WTC11 (cell line): ENCODE measurements around the gene AMMECR1L. TPM values are rescaled to one million over a fixed set of nuclear protein-coding genes. Genes with fewer than 3 reads are reported as not detected.
"Not testable (repeated sequence)": the region's sequence is repeated elsewhere in the genome, so short reads cannot be mapped to it uniquely, and the experiment has no call there.

Experiments
- ATAC-seq: fragments of 200-7000 bp; cut with Tn5 transposase; 2 replicates; pipeline ENCODE4 v1.10.0; 2021; ENCODE audit warnings: mild to moderate bottlenecking, moderate library complexity
- CTCF ChIA-PET: fragments of 300-600 bp; sonication (Branson Sonifier 250); formaldehyde crosslinking; loops from one replicate; lab custom pipeline; 2021; ENCODE audit warnings: antibody characterized with exemption; lab: Charles Lee
- POLR2A ChIA-PET: fragments of 350-600 bp; sonication (Branson Sonifier 250); formaldehyde crosslinking; loops from one replicate; lab custom pipeline; 2021; ENCODE audit warnings: antibody characterized with exemption; lab: Charles Lee
- DNase-seq: peaks from one replicate; pipeline ENCODE4 v3.0.0; 2021; ENCODE audit warnings: low spot score
- H3K27ac Mint-ChIP-seq: 2 replicates; pipeline ENCODE4 v1.8.0; 2021; ENCODE audit warnings: mixed read lengths
- H3K27me3 Mint-ChIP-seq: 2 replicates; pipeline ENCODE4 v1.8.0; 2021; ENCODE audit warnings: low read depth, mild to moderate bottlenecking, moderate library complexity, mixed read lengths
- H3K36me3 Mint-ChIP-seq: 2 replicates; pipeline ENCODE4 v1.8.0; 2021; ENCODE audit warnings: mixed read lengths
- H3K4me1 Mint-ChIP-seq: 2 replicates; pipeline ENCODE4 v1.8.0; 2022; ENCODE audit warnings: mixed read lengths
- H3K4me3 Mint-ChIP-seq: 2 replicates; pipeline ENCODE4 v1.8.0; 2021; ENCODE audit warnings: mild to moderate bottlenecking, moderate library complexity, mixed read lengths
- H3K9me3 Mint-ChIP-seq: 2 replicates; pipeline ENCODE4 v1.8.0; 2021; ENCODE audit warnings: mixed read lengths
- ETV6 ChIP-seq: sonication (generic); formaldehyde crosslinking; IDR thresholded peaks from 2 replicates; pipeline ENCODE4 v1.8.1; 2022; ENCODE audit warnings: mild to moderate bottlenecking, missing genetic modification reagents
- FOXP1 ChIP-seq: sonication (generic); formaldehyde crosslinking; IDR thresholded peaks from 2 replicates; pipeline ENCODE4 v1.8.0; 2022; ENCODE audit warnings: missing genetic modification reagents, mild to moderate bottlenecking, moderate library complexity, borderline replicate concordance
- GABPB1 ChIP-seq: sonication (generic); formaldehyde crosslinking; IDR thresholded peaks from 2 replicates; pipeline ENCODE4 v1.8.1; 2023; ENCODE audit warnings: mild to moderate bottlenecking, missing genetic modification reagents
- GTF2I ChIP-seq: fragments of 250-450 bp; sonication (Bioruptor Pico); conservative IDR thresholded peaks from 2 replicates; pipeline ENCODE4 v1.4.0; 2021; ENCODE audit warnings: mild to moderate bottlenecking
- HMGA2 ChIP-seq: fragments of 250-450 bp; sonication (Bioruptor Pico); IDR thresholded peaks from 2 replicates; pipeline ENCODE4 v1.4.0; 2021; ENCODE audit warnings: mild to moderate bottlenecking, moderate library complexity
- IRF2 ChIP-seq: sonication (generic); formaldehyde crosslinking; IDR thresholded peaks from 2 replicates; pipeline ENCODE4 v1.8.0; 2022; ENCODE audit warnings: low read depth, missing genetic modification reagents, borderline replicate concordance
- JUN ChIP-seq: sonication (generic); formaldehyde crosslinking; IDR thresholded peaks from 2 replicates; pipeline ENCODE4 v1.8.0; 2023; ENCODE audit warnings: mild to moderate bottlenecking, missing genetic modification reagents
- MYBL2 ChIP-seq: sonication (generic); formaldehyde crosslinking; IDR thresholded peaks from 2 replicates; pipeline ENCODE4 v1.8.1; 2023; ENCODE audit warnings: mild to moderate bottlenecking, moderate library complexity, missing genetic modification reagents
- NFATC4 ChIP-seq: fragments of 250-450 bp; sonication (Bioruptor Pico); IDR thresholded peaks from 2 replicates; pipeline ENCODE4 v1.9.0; 2021; ENCODE audit warnings: mild to moderate bottlenecking
- NR1H2 ChIP-seq: sonication (generic); formaldehyde crosslinking; IDR thresholded peaks from 2 replicates; pipeline ENCODE4 v1.9.0; 2021; ENCODE audit warnings: mild to moderate bottlenecking, moderate library complexity, missing genetic modification reagents
- OVOL2 ChIP-seq: fragments of 250-450 bp; sonication (Bioruptor Pico); IDR thresholded peaks from 2 replicates; pipeline ENCODE4 v1.9.0; 2021; ENCODE audit warnings: mild to moderate bottlenecking, borderline replicate concordance
- PRRX2 ChIP-seq: fragments of 250-450 bp; sonication (Bioruptor Pico); IDR thresholded peaks from 2 replicates; pipeline ENCODE4 v1.8.0; 2021; ENCODE audit warnings: mild to moderate bottlenecking
- ZBTB21 ChIP-seq: sonication (generic); formaldehyde crosslinking; IDR thresholded peaks from 2 replicates; pipeline ENCODE4 v1.8.1; 2023; ENCODE audit warnings: mild to moderate bottlenecking, missing genetic modification reagents, borderline replicate concordance
- ZNF317 ChIP-seq: sonication (generic); formaldehyde crosslinking; IDR thresholded peaks from 2 replicates; pipeline ENCODE4 v1.8.1; 2023; ENCODE audit warnings: low read depth, mild to moderate bottlenecking, moderate library complexity, missing genetic modification reagents, borderline replicate concordance
- ZNF423 ChIP-seq: fragments of 250-450 bp; sonication (Bioruptor Pico); IDR thresholded peaks from 2 replicates; pipeline ENCODE4 v2.1.2; 2022; ENCODE audit warnings: mild to moderate bottlenecking, moderate library complexity
- total RNA-seq: library from RNA; stranded (reverse); gene quantifications from 3 replicates; pipeline ENCODE4 v1.2.3, GENCODE V29; 2021
- TF ChIP-seq, protein P1 (sequence below): sonication (generic); formaldehyde crosslinking; IDR thresholded peaks from 2 replicates; pipeline ENCODE4 v1.8.1; 2023; ENCODE audit warnings: mild to moderate bottlenecking, missing genetic modification reagents
- TF ChIP-seq, protein P2 (sequence below): sonication (generic); formaldehyde crosslinking; IDR thresholded peaks from 2 replicates; pipeline ENCODE4 v1.8.0; 2022; ENCODE audit warnings: mild to moderate bottlenecking, missing genetic modification reagents
- TF ChIP-seq, protein P3 (sequence below): sonication (generic); formaldehyde crosslinking; IDR thresholded peaks from 2 replicates; pipeline ENCODE4 v1.8.1; 2022; ENCODE audit warnings: mild to moderate bottlenecking, missing genetic modification reagents, moderate library complexity, borderline replicate concordance

The AMMECR1L gene
- total RNA-seq, 1 experiment from 2014 or later = 17.9 TPM

- no peak for TF ChIP-seq NR1H2 (CRISPR knock-in tag)
- no peak for TF ChIP-seq JUN (CRISPR knock-in tag)
- no peak for TF ChIP-seq GABPB1 (CRISPR knock-in tag)
- no peak for TF ChIP-seq HMGA2 (CRISPR knock-in tag)
- TF ChIP-seq FOXP1 = no peak
- no peak for TF ChIP-seq OVOL2 (CRISPR knock-in tag)
- no peak for TF ChIP-seq NFATC4
Measured at GRCh38 chr2:127911737-127912136, 26.0 kb upstream of the AMMECR1L start (continued).

DNA sequence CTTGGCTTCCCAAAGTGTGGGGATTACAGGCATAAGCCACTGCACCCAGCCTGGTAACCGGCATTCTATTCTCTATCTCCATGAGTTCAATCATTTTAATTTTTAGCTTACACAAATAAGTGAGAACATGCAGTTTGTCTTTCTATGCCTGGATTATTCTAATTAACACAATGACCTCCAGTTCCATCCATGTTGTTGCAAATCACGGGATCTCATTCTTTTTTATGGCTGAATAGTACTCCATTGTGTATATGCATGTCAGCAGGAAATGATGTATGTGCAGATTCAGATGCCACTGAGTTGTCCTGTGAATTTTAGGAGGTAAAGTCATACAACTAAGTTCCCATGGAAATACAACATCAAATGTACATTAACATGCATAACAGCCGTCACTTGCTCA, 24.7 kb upstream of the AMMECR1L start:
- H3K36me3 Mint-ChIP-seq = no peaks in the 10 kb centered on the region
- no peak overlapping the region for H3K27ac Mint-ChIP-seq
- peaks cover 9% of the 10 kb centered on the region for H3K4me1 Mint-ChIP-seq
- H3K9me3 Mint-ChIP-seq = peaks cover 6% of the 10 kb centered on the region
- DNase-seq (no peak), ATAC-seq (no peak)
- no peak for TF ChIP-seq ZNF317 (CRISPR knock-in tag)
- H3K4me3 Mint-ChIP-seq = no peak overlapping the region
- H3K27me3 Mint-ChIP-seq = peaks cover 8% of the 10 kb centered on the region
- ChIA-PET POLR2A (no interaction called here), CTCF (no interaction called here)

GRCh38 chr2:127909019-127909418, 23.3 kb upstream of the AMMECR1L start:
- Mint-ChIP-seq H3K27ac (no peak overlapping the region), H3K36me3 (no peaks in the 10 kb centered on the region), H3K27me3 (peaks cover 8% of the 10 kb centered on the region), H3K4me1 (peaks cover 9% of the 10 kb centered on the region), H3K4me3 (no peak overlapping the region), H3K9me3 (peaks cover 6% of the 10 kb centered on the region)
- ChIA-PET CTCF (interaction anchor here (0.7 to 1.1 kb wide), 6 partner anchors 13 to 318 kb away, joined by 3 to 5 read pairs (median 4); no protein-coding TSS in a partner anchor), POLR2A (no interaction called here)
- TF ChIP-seq ZNF423 (CRISPR knock-in tag) = no peak
- peak; percentile 73 for ATAC-seq
- no peak for DNase-seq

GRCh38 chr2:127907733-127908400, 22.1 kb upstream of the AMMECR1L start:
- H3K27ac Mint-ChIP-seq, H3K9me3 Mint-ChIP-seq, POLR2A ChIA-PET, DNase-seq, H3K4me3 Mint-ChIP-seq, H3K36me3 Mint-ChIP-seq, ATAC-seq, H3K27me3 Mint-ChIP-seq, CTCF ChIA-PET, H3K4me1 Mint-ChIP-seq: not testable (repeated sequence)

GRCh38 chr2:127906206-127906926, 20.6 kb upstream of the AMMECR1L start:
- Mint-ChIP-seq H3K27ac (no peak overlapping the region), H3K36me3 (no peaks in the 10 kb centered on the region)
- TF ChIP-seq GABPB1 (CRISPR knock-in tag) (peak; percentile 35; the same call in 1 of the 2 replicates), ETV6 (CRISPR knock-in tag) (no peak)
- TF ChIP-seq, all 79 proteins: peak for 1
- peak; percentile 33 for DNase-seq
- ChIA-PET CTCF (interaction anchor here (1.2 kb wide), 1 partner anchor 13 kb away, joined by 4 read pairs; no protein-coding TSS in a partner anchor), POLR2A (no interaction called here)
- H3K4me3 Mint-ChIP-seq = no peak overlapping the region
- H3K9me3 Mint-ChIP-seq = peaks cover 6% of the 10 kb centered on the region
- peaks cover 9% of the 10 kb centered on the region for H3K4me1 Mint-ChIP-seq
- H3K27me3 Mint-ChIP-seq = peaks cover 8% of the 10 kb centered on the region
- peak; percentile 77 for ATAC-seq

- Mint-ChIP-seq H3K4me1 (peaks cover 11% of the 10 kb centered on the region), H3K27me3 (peaks cover 8% of the 10 kb centered on the region), H3K4me3 (no peak overlapping the region), H3K9me3 (peaks cover 9% of the 10 kb centered on the region; the same call in 1 of the 2 replicates), H3K36me3 (peaks cover 4% of the 10 kb centered on the region; the same call in 1 of the 2 replicates), H3K27ac (no peak overlapping the region; the same call in 1 of the 2 replicates)
- ATAC-seq (no peak), DNase-seq (no peak)
- ChIA-PET CTCF (no interaction called here), POLR2A (no interaction called here)
- TF ChIP-seq GABPB1 (CRISPR knock-in tag) = no peak
- TF ChIP-seq, protein P1, sequence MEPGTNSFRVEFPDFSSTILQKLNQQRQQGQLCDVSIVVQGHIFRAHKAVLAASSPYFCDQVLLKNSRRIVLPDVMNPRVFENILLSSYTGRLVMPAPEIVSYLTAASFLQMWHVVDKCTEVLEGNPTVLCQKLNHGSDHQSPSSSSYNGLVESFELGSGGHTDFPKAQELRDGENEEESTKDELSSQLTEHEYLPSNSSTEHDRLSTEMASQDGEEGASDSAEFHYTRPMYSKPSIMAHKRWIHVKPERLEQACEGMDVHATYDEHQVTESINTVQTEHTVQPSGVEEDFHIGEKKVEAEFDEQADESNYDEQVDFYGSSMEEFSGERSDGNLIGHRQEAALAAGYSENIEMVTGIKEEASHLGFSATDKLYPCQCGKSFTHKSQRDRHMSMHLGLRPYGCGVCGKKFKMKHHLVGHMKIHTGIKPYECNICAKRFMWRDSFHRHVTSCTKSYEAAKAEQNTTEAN (CRISPR knock-in tag) = no peak
- no peak for TF ChIP-seq PRRX2
- TF ChIP-seq ZBTB21 (CRISPR knock-in tag) = no peak
- TF ChIP-seq IRF2 = no peak
- TF ChIP-seq JUN (CRISPR knock-in tag) = no peak
- no peak for TF ChIP-seq MYBL2 (CRISPR knock-in tag)
- no peak for TF ChIP-seq GTF2I (CRISPR knock-in tag)
- TF ChIP-seq, protein P2, sequence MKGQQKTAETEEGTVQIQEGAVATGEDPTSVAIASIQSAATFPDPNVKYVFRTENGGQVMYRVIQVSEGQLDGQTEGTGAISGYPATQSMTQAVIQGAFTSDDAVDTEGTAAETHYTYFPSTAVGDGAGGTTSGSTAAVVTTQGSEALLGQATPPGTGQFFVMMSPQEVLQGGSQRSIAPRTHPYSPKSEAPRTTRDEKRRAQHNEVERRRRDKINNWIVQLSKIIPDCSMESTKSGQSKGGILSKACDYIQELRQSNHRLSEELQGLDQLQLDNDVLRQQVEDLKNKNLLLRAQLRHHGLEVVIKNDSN (CRISPR knock-in tag) = no peak
- TF ChIP-seq, protein P3, sequence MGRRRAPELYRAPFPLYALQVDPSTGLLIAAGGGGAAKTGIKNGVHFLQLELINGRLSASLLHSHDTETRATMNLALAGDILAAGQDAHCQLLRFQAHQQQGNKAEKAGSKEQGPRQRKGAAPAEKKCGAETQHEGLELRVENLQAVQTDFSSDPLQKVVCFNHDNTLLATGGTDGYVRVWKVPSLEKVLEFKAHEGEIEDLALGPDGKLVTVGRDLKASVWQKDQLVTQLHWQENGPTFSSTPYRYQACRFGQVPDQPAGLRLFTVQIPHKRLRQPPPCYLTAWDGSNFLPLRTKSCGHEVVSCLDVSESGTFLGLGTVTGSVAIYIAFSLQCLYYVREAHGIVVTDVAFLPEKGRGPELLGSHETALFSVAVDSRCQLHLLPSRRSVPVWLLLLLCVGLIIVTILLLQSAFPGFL (CRISPR knock-in tag) = no peak
Measured at GRCh38 chr2:127901339-127902056, 15.7 kb upstream of the AMMECR1L start.
